ENCODE measurements around the gene FAM149A. TPM values are rescaled to one million over a fixed set of nuclear protein-coding genes. Genes with fewer than 3 reads are reported as not detected.

FAM149A gene
- total RNA-seq, 1 experiment from 2014 or later, result 8.9 TPM

DNA sequence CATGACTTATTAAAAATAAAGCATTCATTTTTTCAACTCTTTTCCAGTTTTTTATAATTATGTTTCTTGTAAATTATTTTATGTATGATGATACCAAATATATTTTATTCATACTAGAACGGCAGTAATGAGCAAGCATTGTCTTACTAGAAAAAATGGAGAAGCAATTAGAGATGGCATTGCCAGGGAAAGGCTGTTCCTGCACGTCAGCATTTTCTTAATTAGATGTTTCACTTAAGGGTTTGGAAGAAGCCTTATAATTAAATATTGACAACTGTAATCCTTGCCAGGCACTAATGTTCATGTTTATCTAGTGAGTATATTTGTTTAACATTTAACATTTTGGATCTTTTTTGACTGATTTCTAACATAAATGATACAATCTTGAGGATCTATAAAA, 16.6 kb downstream of the FAM149A start:
- POLR2A ChIA-PET, result no interaction called here

More for the DNA sequence above, 16.6 kb downstream of the FAM149A start:
- no peaks in the 10 kb centered on the region for H3K9me3 ChIP-seq (ENCODE audit: control insufficient read depth in 1 of 2, insufficient read depth in 1 of 2, low read depth in 1 of 2, low read length in 2 of 2)
- ATAC-seq, result no peak
- BruUV-seq (replicated peaks), result no TSS peak
- no peak overlapping the region for H2AFZ ChIP-seq (ENCODE audit: low read depth, low read length, poor library complexity, severe bottlenecking)
- CTCF ChIA-PET, result no interaction called here
- H3K9ac ChIP-seq (ENCODE audit: low read length), result no peak overlapping the region
- H3K9me2 ChIP-seq (ENCODE audit: insufficient read depth), result no peaks in the 10 kb centered on the region
- RAD21 ChIA-PET (ENCODE audit: low non-redundant PET in 1 of 2, low total read pairs in 2 of 2, uncharacterized antibody in 2 of 2, unreplicated experiment in 2 of 2), result no interaction called here
- no peaks in the 10 kb centered on the region for H3K36me3 ChIP-seq (ENCODE audit: control insufficient read depth in 1 of 2, insufficient read depth in 2 of 2, low read length in 2 of 2)
- no peak overlapping the region for H3K4me2 ChIP-seq (ENCODE audit: low read length)
- no peak overlapping the region for H3K27ac ChIP-seq (ENCODE audit: low read depth, low read length)
- no peaks in the 10 kb centered on the region for H4K20me1 ChIP-seq (ENCODE audit: insufficient read depth)
- no peaks in the 10 kb centered on the region for H3K79me2 ChIP-seq (ENCODE audit: insufficient read depth, low read length)
- no peaks in the 10 kb centered on the region for H3K4me1 ChIP-seq (ENCODE audit: control insufficient read depth in 1 of 2, insufficient read depth in 2 of 2, low read length in 2 of 2)
- intact Hi-C loops (cut with micrococcal nuclease), result no loop called here
- no peaks in the 10 kb centered on the region for H3K27me3 ChIP-seq (ENCODE audit: insufficient read depth, low read length)
- TF ChIP-seq POLR2A (IDR thresholded peaks at IDR 0.05; ENCODE audit: borderline replicate concordance, extremely low read depth, insufficient read depth, insufficient read length), result no peak
- TF ChIP-seq ZNF274 (IDR thresholded peaks at IDR 0.05; ENCODE audit: low read depth, low read length), result no peak
- TF ChIP-seq ELF1 (IDR thresholded peaks at IDR 0.05; ENCODE audit: borderline replicate concordance, low read depth), result no peak
- TF ChIP-seq YY1 (IDR thresholded peaks at IDR 0.05; ENCODE audit: extremely low read depth, insufficient replicate concordance, low read depth, low read length), result no peak
- TF ChIP-seq, protein P1, sequence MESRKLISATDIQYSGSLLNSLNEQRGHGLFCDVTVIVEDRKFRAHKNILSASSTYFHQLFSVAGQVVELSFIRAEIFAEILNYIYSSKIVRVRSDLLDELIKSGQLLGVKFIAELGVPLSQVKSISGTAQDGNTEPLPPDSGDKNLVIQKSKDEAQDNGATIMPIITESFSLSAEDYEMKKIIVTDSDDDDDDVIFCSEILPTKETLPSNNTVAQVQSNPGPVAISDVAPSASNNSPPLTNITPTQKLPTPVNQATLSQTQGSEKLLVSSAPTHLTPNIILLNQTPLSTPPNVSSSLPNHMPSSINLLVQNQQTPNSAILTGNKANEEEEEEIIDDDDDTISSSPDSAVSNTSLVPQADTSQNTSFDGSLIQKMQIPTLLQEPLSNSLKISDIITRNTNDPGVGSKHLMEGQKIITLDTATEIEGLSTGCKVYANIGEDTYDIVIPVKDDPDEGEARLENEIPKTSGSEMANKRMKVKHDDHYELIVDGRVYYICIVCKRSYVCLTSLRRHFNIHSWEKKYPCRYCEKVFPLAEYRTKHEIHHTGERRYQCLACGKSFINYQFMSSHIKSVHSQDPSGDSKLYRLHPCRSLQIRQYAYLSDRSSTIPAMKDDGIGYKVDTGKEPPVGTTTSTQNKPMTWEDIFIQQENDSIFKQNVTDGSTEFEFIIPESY (IDR thresholded peaks at IDR 0.05; ENCODE audit: extremely low read depth, insufficient replicate concordance, low read length), result no peak
- TF ChIP-seq SP1 (IDR thresholded peaks at IDR 0.05; ENCODE audit: low read depth), result no peak
- no peak for TF ChIP-seq CTCF (IDR thresholded peaks at IDR 0.05 in 2 of 3, conservative IDR thresholded peaks at IDR 0.05 in 1 of 3; ENCODE audit: borderline replicate concordance in 1 of 3, insufficient read depth in 1 of 3, low read depth in 2 of 3, low read length in 2 of 3)
- no peak for TF ChIP-seq EGR1 (IDR thresholded peaks at IDR 0.05; ENCODE audit: low read depth)
- TF ChIP-seq CBX3 (IDR thresholded peaks at IDR 0.05; ENCODE audit: low read depth), result no peak
- TF ChIP-seq, protein P2, sequence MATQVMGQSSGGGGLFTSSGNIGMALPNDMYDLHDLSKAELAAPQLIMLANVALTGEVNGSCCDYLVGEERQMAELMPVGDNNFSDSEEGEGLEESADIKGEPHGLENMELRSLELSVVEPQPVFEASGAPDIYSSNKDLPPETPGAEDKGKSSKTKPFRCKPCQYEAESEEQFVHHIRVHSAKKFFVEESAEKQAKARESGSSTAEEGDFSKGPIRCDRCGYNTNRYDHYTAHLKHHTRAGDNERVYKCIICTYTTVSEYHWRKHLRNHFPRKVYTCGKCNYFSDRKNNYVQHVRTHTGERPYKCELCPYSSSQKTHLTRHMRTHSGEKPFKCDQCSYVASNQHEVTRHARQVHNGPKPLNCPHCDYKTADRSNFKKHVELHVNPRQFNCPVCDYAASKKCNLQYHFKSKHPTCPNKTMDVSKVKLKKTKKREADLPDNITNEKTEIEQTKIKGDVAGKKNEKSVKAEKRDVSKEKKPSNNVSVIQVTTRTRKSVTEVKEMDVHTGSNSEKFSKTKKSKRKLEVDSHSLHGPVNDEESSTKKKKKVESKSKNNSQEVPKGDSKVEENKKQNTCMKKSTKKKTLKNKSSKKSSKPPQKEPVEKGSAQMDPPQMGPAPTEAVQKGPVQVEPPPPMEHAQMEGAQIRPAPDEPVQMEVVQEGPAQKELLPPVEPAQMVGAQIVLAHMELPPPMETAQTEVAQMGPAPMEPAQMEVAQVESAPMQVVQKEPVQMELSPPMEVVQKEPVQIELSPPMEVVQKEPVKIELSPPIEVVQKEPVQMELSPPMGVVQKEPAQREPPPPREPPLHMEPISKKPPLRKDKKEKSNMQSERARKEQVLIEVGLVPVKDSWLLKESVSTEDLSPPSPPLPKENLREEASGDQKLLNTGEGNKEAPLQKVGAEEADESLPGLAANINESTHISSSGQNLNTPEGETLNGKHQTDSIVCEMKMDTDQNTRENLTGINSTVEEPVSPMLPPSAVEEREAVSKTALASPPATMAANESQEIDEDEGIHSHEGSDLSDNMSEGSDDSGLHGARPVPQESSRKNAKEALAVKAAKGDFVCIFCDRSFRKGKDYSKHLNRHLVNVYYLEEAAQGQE (IDR thresholded peaks at IDR 0.05; ENCODE audit: low read depth), result no peak
- DNase-seq (ENCODE audit: low read depth, low spot score), result no peak
- no peak overlapping the region for H3K4me3 ChIP-seq (replicated peaks in 1 of 2; ENCODE audit: low read depth in 1 of 2, low read length in 2 of 2)

All from HCT116 (cell line).